Neural cell (in vitro differentiated cells): ENCODE measurements around the gene SLC12A5.

Experiments
- EP300 ChIP-seq: fragments of 450-650 bp; conservative IDR thresholded peaks from 2 replicates; pipeline ENCODE4 v1.6.1; 2014; ENCODE audit warnings: antibody characterized with exemption, mild to moderate bottlenecking, moderate library complexity; ENCODE audit not compliant: poor library complexity, severe bottlenecking
- EZH2 ChIP-seq: fragments of 200-600, 300-800 bp; shearing (Covaris generic), sonication (generic); IDR thresholded peaks from 2 replicates; pipeline ENCODE4 v1.6.1; 2014; ENCODE audit warnings: antibody characterized with exemption, low read length, borderline replicate concordance, mild to moderate bottlenecking; ENCODE audit not compliant: insufficient read depth, poor library complexity, severe bottlenecking
- MXI1 ChIP-seq: fragments of 450-650 bp; conservative IDR thresholded peaks from 2 replicates; pipeline ENCODE4 v1.6.1; 2014; ENCODE audit warnings: antibody characterized with exemption, mild to moderate bottlenecking; ENCODE audit not compliant: poor library complexity, severe bottlenecking
- POLR2AphosphoS5 ChIP-seq: IDR thresholded peaks from 2 replicates; pipeline ENCODE4 v1.6.1; 2012
- RAD21 ChIP-seq: fragments of 450-650 bp; conservative IDR thresholded peaks from 2 replicates; pipeline ENCODE4 v1.6.1; 2014; ENCODE audit warnings: antibody characterized with exemption, mild to moderate bottlenecking, moderate library complexity
- SMC3 ChIP-seq: fragments of 450-650 bp; conservative IDR thresholded peaks from 2 replicates; pipeline ENCODE4 v1.6.1; 2014; ENCODE audit warnings: antibody characterized with exemption, mild to moderate bottlenecking, moderate library complexity; ENCODE audit not compliant: poor library complexity
- TAF1 ChIP-seq: IDR thresholded peaks from 2 replicates; pipeline ENCODE4 v1.6.1; 2012; ENCODE audit warnings: low read depth
- TF ChIP-seq, protein P1 (sequence below): fragments of 450-650 bp; IDR thresholded peaks from 2 replicates; pipeline ENCODE4 v1.5.1; 2014; ENCODE audit warnings: antibody characterized with exemption, mild to moderate bottlenecking, moderate library complexity; ENCODE audit not compliant: poor library complexity, severe bottlenecking
- TF ChIP-seq, protein P2 (sequence below): IDR thresholded peaks from 2 replicates; pipeline ENCODE4 v1.6.1; 2012; ENCODE audit warnings: borderline replicate concordance

DNA sequence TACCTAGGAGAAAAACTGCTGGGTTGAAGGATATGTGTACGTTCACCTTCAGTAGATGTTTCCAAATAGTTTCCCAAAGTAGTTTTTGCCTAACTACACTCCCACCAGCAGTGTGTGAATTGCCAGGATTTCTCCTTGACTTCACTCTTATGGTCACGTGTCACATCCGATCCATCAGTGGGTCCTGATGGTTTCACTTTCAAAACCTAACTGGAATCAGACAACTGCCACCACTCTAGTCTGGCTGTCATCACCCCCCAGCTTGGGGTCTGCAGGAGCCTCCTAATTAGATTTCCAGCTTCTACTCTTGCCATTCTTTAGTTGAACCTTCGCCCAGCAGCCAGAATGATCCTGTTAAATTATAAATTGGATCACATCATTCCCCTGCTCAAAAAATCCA is 8.5 kb upstream of the SLC12A5 start:
- TF ChIP-seq, protein P1, sequence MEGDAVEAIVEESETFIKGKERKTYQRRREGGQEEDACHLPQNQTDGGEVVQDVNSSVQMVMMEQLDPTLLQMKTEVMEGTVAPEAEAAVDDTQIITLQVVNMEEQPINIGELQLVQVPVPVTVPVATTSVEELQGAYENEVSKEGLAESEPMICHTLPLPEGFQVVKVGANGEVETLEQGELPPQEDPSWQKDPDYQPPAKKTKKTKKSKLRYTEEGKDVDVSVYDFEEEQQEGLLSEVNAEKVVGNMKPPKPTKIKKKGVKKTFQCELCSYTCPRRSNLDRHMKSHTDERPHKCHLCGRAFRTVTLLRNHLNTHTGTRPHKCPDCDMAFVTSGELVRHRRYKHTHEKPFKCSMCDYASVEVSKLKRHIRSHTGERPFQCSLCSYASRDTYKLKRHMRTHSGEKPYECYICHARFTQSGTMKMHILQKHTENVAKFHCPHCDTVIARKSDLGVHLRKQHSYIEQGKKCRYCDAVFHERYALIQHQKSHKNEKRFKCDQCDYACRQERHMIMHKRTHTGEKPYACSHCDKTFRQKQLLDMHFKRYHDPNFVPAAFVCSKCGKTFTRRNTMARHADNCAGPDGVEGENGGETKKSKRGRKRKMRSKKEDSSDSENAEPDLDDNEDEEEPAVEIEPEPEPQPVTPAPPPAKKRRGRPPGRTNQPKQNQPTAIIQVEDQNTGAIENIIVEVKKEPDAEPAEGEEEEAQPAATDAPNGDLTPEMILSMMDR: no peak
- no peak for TF ChIP-seq MXI1
- no peak for TF ChIP-seq RAD21
- TF ChIP-seq EP300: no peak
- no peak for TF ChIP-seq POLR2AphosphoS5
- TF ChIP-seq EZH2: no peak
- TF ChIP-seq TAF1: no peak
- TF ChIP-seq, protein P2, sequence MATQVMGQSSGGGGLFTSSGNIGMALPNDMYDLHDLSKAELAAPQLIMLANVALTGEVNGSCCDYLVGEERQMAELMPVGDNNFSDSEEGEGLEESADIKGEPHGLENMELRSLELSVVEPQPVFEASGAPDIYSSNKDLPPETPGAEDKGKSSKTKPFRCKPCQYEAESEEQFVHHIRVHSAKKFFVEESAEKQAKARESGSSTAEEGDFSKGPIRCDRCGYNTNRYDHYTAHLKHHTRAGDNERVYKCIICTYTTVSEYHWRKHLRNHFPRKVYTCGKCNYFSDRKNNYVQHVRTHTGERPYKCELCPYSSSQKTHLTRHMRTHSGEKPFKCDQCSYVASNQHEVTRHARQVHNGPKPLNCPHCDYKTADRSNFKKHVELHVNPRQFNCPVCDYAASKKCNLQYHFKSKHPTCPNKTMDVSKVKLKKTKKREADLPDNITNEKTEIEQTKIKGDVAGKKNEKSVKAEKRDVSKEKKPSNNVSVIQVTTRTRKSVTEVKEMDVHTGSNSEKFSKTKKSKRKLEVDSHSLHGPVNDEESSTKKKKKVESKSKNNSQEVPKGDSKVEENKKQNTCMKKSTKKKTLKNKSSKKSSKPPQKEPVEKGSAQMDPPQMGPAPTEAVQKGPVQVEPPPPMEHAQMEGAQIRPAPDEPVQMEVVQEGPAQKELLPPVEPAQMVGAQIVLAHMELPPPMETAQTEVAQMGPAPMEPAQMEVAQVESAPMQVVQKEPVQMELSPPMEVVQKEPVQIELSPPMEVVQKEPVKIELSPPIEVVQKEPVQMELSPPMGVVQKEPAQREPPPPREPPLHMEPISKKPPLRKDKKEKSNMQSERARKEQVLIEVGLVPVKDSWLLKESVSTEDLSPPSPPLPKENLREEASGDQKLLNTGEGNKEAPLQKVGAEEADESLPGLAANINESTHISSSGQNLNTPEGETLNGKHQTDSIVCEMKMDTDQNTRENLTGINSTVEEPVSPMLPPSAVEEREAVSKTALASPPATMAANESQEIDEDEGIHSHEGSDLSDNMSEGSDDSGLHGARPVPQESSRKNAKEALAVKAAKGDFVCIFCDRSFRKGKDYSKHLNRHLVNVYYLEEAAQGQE: no peak
- TF ChIP-seq SMC3: no peak
